GM19035 (cell line): ENCODE data around the gene TPSD1.

Experiments
- ATAC-seq: cut with Tn5 transposase; IDR thresholded peaks from one replicate; pipeline ENCODE4 v1.9.1; 2021; ENCODE audit not compliant: unreplicated experiment

TPSD1 gene

DNA sequence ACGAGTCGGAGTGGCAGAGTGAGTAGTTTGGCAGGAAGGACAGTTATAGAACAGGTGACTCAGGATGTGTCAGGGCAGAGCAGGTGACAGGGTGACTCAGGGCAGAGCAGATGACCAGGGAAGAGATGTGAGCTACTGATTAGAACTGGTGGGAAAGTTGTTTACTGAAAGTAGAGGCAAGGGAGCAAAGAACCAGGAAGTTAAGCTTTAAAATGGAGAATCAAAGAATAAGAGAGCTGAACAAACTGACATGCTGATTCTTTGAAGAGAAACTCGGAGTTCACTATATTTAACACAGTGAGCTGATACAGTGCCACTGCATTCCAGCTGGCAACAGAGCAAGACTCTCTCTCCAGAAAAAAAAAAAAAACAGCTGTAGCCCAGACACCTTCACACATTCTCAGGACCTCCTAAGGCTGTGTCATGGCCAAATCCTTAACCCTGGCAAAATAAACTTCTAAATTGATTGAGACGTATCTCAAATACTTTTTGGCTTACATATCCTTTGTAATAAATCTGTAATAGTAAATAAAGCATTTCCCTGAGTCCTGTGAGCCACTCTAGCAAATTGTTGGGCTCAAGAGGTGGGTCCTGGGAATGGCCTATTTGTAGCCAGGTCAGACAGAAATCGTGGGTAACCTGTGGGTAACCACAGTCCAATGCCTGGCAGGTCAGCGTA, 41.3 kb downstream of the TPSD1 start:
- no peak for ATAC-seq

DNA sequence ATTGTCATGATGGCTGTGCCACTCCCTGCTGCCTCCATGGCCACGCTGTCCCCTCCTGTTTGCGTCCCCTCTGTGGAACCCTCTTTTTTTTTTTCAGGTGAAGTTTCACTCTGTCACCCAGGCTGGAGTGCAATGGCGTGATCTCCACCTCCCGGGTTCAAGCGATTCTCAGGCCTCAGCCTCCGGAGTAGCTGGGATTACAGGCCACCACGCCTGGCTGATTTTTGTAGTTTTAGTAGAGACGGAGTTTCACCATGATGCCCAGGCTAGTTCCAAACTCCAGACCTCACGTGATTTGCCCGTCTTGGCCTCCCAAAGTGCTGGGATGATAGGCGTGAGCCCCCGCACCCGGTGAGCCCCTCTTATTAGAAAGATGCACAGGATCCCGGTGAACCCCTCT, 42.5 kb downstream of the TPSD1 start:
- ATAC-seq = no peak

DNA sequence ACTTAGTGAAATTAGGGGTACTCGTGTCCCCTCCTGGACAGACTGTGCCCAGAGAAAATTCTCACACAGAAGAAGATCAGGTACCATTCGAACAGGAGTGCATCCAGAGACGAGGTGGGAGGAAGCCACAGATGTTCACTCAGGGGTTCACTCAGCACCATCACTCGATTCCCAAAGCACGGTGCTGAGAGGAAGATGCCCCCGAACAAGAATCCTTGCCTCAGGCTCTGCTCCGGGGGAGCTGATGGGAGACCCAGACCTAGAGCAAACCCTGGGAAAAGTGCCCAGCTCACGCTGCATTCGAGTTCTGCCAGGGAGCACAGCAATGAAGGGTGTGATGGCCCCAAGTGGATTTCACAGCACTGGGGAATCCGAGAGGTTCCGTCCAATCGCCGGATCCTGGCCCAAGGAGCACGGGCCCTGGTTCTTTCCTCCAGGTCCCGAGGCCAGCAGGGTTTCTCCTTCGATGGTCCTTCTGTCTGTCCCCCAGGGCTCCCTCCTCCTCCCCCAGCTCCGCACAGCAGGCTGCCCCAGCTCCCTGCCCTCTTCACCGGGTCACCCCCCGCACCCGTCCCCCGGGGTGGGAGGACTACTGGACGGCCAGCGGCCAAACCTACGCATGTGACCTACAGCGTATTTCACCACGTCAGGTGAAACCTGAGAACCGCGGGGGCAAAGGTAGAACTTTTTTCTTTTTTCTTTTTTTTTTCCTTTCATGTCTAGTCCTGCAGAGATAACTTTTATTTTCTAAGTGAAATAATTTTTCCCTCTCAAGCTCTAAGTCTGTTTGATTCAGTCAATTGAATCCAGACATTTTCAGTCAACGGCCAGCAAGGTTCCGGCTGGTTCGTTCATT, 43.4 kb downstream of the TPSD1 start:
- no peak for ATAC-seq

DNA sequence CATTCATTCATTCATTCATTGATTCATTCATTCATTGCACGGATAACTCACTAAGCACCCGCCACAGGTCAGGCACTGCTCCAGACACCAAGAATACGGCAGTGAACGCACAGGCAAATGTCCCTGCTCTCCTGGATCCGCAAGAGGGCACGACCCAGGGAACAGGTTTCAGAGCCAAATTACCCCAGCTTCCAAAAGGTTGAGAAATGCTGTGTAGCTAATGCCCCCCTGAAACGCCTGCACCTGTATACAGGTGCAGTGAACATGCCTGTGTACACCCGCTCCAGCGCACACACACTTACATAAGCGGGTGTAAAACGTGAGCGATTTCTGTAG, 44.0 kb downstream of the TPSD1 start:
- no peak for ATAC-seq

DNA sequence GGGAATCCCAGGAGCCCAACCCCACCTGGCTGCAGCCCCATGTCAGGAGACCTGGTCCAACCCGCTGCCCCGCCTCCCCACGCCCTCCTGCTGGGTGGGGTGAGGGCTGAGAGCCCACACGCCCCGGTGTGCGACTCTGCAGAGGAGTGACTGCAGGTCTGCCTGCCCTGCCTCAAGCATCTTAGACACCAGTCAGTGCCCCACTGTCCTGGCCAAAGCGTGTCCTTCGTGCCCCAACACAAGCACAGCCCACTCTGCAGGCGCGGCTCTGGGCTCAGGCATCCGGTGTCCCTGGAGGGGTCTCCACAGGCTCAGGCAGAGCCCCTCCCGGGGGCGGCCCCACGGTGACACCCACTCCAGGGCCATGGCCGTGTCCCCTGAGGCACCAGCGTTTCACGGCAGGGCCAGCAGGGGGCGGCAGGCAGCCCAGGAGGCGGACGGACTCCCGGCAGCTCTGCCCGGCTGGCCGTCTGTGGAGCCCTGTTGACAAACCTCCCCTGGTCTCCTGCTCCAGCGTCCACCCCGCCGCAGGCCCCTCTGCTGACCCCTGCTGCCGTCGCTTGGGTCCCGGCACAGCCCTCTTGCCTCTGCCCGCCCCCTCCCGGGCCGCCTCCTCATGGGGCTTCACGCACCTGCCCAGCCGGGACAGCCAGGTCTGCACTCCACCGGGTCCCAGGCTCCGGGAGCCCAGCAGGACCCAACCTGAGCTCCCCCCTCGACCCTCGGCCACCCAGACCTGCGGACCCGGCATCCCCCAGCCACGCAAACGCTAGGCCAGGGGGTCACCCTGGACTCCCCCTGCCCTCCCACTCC, 45.0 kb downstream of the TPSD1 start:
- no peak for ATAC-seq

DNA sequence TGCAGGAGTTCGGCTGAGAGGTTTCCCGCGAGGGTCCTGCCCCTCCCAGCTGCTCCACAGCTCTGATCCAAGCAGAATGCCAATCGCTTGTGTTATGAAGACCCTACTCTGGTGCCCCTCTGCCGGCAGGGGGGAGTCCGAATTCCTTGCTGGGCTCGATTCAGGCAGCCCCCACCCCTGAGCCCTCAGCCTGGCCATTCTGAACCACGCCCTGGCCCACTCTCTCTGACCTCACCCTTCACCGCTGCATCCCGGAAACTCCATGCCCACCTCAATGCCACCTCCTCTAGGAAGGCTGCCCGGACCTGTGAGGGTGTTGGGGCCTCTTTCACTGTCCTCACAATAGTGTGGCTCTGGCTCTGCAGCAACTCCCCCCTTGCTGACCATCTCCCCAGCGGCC, 45.7 kb downstream of the TPSD1 start:
- no peak for ATAC-seq

DNA sequence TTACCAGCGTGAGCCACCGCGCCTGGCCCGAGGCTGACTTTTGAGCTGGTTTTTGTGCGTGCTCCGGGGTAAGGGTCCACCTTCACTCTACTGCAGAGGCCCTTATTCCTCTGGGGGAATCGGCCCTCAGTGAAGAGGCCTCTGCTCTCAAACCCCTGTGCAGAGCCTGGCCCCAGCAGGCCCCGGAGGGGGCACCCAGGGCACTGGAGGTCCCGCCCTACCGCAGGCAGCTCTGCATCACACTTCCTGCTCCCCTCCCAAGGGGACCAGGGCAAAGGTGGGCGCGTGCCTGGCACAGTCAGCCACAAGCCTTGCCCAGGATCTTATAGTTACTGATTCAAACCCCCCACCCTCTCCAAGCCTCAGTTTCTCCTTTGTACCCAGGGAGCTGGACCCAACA, 50.0 kb downstream of the TPSD1 start:
- ATAC-seq = no peak

DNA sequence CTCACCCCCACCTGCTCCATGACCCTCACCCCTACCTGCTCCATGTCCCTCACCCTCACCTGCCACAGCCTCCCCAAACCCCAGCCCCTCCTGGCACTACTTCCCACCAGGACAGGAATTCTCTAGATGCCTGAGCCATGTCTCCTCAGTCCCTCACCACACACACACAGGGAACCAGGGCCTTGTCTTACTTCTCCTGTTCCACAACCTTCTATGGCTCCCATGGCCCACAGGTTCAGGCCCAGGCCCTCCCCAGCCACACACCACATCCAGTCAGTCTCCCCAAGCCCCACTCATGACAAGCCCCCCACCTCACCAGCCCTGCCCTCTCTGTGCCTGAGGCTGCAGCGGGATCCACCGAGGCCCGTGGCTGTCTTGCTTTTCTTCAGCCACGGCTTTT, 50.5 kb downstream of the TPSD1 start:
- ATAC-seq = no peak

DNA sequence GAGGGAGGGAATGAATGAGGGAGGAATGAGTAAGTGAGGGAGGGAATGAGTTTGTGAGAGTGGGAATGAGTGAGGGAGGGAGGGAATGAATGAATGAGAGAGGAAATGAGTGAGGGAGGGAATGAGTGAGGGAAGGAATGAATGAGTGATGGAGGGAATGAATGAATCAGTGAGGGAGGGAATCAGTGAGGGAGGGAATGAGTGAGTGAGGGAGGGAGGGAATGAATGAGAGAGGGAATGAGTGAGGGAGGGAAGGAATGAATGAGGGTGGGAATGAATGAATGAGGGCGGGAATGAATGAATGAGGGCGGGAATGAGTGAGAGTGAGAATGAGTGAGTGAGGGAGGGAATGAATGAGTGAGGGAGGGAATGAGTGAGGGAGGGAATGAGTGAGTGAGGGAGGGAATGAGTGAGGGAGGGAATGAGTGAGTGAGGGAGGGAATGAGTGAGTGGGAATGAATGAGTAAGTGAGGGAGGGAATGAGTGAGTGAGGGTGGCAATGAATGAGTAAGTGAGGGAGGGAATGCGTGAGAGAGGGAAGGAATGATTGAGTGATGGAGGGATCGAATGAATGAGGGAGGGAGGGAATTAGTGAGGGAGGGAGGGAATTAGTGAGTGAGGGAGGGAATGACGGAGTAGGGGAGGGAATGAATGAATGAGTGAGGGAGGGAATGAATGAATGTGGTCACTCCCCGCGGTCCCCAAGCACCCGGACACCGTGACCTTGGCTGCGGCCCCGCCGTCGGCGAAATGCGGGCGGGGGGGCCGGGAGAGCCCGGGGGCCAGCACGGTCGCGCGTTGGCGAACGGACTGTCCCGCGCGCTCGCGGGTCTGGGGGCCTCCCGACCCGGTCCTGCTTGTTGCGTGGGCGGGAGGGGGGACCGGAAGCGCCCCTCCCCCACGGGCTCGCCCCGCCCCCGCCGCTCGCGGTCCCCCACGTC, 52.4 kb downstream of the TPSD1 start:
- ATAC-seq = no peak
